ENCODE results near the gene GAMT. TPM values are rescaled to one million over a fixed set of nuclear protein-coding genes. Genes with fewer than 3 reads are reported as not detected.

The GAMT gene
- polyA plus RNA-seq, 1 experiment, result 26.9 TPM

GRCh38 chr19:1437609-1438008, 36.3 kb upstream of the GAMT start:
- TF ChIP-seq CTCF (IDR thresholded peaks at IDR 0.05; ENCODE audit: low read depth, low read length), result no peak
- Histone ChIP-seq H3K27me3 (ENCODE audit: control insufficient read depth, insufficient read depth, low read length) (no peaks in the 10 kb centered on the region), H3K27ac (ENCODE audit: low read depth, low read length) (no peak overlapping the region), H3K4me3 (ENCODE audit: low read depth, low read length) (no peak overlapping the region), H3K9me3 (ENCODE audit: control insufficient read depth, insufficient read depth, low read length) (peaks cover 6% of the 10 kb centered on the region; the same call in 1 of the 2 replicates)
- ChIA-PET POLR2A (interaction anchor here (0.7 kb wide), 1 partner anchor 647 kb away, joined by 5 read pairs; no protein-coding TSS in a partner anchor), CTCF (interaction anchor here (0.6 to 1.4 kb wide), 3 partner anchors 23 to 718 kb away, joined by 3 to 4 read pairs (median 4); no protein-coding TSS in a partner anchor)
- DNase-seq (ENCODE audit: low read depth, low spot score), result no peak

- Histone ChIP-seq H3K27ac (ENCODE audit: low read depth, low read length) (no peak overlapping the region), H3K27me3 (ENCODE audit: control insufficient read depth, insufficient read depth, low read length) (no peaks in the 10 kb centered on the region), H3K4me3 (ENCODE audit: low read depth, low read length) (no peak overlapping the region), H3K9me3 (ENCODE audit: control insufficient read depth, insufficient read depth, low read length) (peaks cover 6% of the 10 kb centered on the region; the same call in 1 of the 2 replicates)
- DNase-seq (ENCODE audit: low read depth, low spot score), result no peak
- ChIA-PET POLR2A (no interaction called here), CTCF (no interaction called here)
- TF ChIP-seq CTCF (IDR thresholded peaks at IDR 0.05; ENCODE audit: low read depth, low read length), result no peak
Measured at GRCh38 chr19:1435378-1435989, 34.1 kb upstream of the GAMT start.

- Histone ChIP-seq H3K9me3 (ENCODE audit: control insufficient read depth, insufficient read depth, low read length) (peaks cover 6% of the 10 kb centered on the region; the same call in 1 of the 2 replicates), H3K4me3 (ENCODE audit: low read depth, low read length) (no peak overlapping the region), H3K27me3 (ENCODE audit: control insufficient read depth, insufficient read depth, low read length) (no peaks in the 10 kb centered on the region), H3K27ac (ENCODE audit: low read depth, low read length) (no peak overlapping the region)
- ChIA-PET POLR2A (no interaction called here), CTCF (no interaction called here)
- TF ChIP-seq CTCF (IDR thresholded peaks at IDR 0.05; ENCODE audit: low read depth, low read length), result no peak
- no peak for DNase-seq (ENCODE audit: low read depth, low spot score)
Measured at GRCh38 chr19:1434577-1435060, 33.3 kb upstream of the GAMT start.

- TF ChIP-seq CTCF (IDR thresholded peaks at IDR 0.05; ENCODE audit: low read depth, low read length), result no peak
- Histone ChIP-seq H3K27me3 (ENCODE audit: control insufficient read depth, insufficient read depth, low read length) (no peaks in the 10 kb centered on the region), H3K4me3 (ENCODE audit: low read depth, low read length) (no peak overlapping the region), H3K27ac (ENCODE audit: low read depth, low read length) (no peak overlapping the region), H3K9me3 (ENCODE audit: control insufficient read depth, insufficient read depth, low read length) (peaks cover 6% of the 10 kb centered on the region; the same call in 1 of the 2 replicates)
- ChIA-PET CTCF (no interaction called here), POLR2A (no interaction called here)
- no peak for DNase-seq (ENCODE audit: low read depth, low spot score)
Measured at GRCh38 chr19:1434040-1434366, 32.7 kb upstream of the GAMT start.

- DNase-seq (ENCODE audit: low read depth, low spot score), result no peak
- Histone ChIP-seq H3K27ac (ENCODE audit: low read depth, low read length) (no peak overlapping the region), H3K9me3 (ENCODE audit: control insufficient read depth, insufficient read depth, low read length) (peaks cover 5% of the 10 kb centered on the region; the same call in 1 of the 2 replicates), H3K4me3 (ENCODE audit: low read depth, low read length) (no peak overlapping the region), H3K27me3 (ENCODE audit: control insufficient read depth, insufficient read depth, low read length) (no peaks in the 10 kb centered on the region)
- no peak for TF ChIP-seq CTCF (IDR thresholded peaks at IDR 0.05; ENCODE audit: low read depth, low read length)
- CTCF ChIA-PET, result no interaction called here
- POLR2A ChIA-PET, result no interaction called here
Measured at GRCh38 chr19:1433119-1434039, 32.0 kb upstream of the GAMT start.
